HL-60 (cell line): ENCODE results near the gene KATNAL1.

ENCODE experiments used
- DNase-seq, 2 experiments: peaks; one replicate each; pipeline ENCODE4 v3.0.0-alpha.2; 2010 to 2020; ENCODE audit warnings: low read depth in 1 of 2, low spot score in 1 of 2
- H3K27ac ChIP-seq: fragments of 250-450 bp; sonication (Bioruptor Pico); replicated peaks from 2 replicates; pipeline ENCODE4 v1.5.1; 2020; ENCODE audit warnings: mild to moderate bottlenecking, moderate library complexity
- H3K27me3 ChIP-seq: fragments of 250-450 bp; sonication (Bioruptor Pico); 2 replicates; pipeline ENCODE4 v1.5.1; 2021; ENCODE audit warnings: mild to moderate bottlenecking, moderate library complexity; ENCODE audit not compliant: insufficient read depth, poor library complexity, severe bottlenecking
- H3K4me3 ChIP-seq: replicated peaks from 2 replicates; pipeline ENCODE4 v1.5.1; 2011; ENCODE audit warnings: mild to moderate bottlenecking, control low read depth, low read length; ENCODE audit not compliant: insufficient read depth
- GABPA ChIP-seq: IDR thresholded peaks from 2 replicates; pipeline ENCODE4 v1.6.1; 2012; ENCODE audit warnings: low read depth
- POLR2AphosphoS5 ChIP-seq: IDR thresholded peaks from 2 replicates; pipeline ENCODE4 v1.6.1; 2012; ENCODE audit warnings: low read depth
- SPI1 ChIP-seq: IDR thresholded peaks from 2 replicates; pipeline ENCODE4 v1.6.1; 2012; ENCODE audit warnings: low read depth, mild to moderate bottlenecking, borderline replicate concordance
- TF ChIP-seq, protein P1 (sequence below): IDR thresholded peaks from 2 replicates; pipeline ENCODE4 v1.6.1; 2012; ENCODE audit warnings: low read depth; ENCODE audit not compliant: insufficient replicate concordance
- TF ChIP-seq, protein P2 (sequence below): IDR thresholded peaks from one replicate; pipeline ENCODE4 v1.5.1; 2011; ENCODE audit warnings: low read length, control low read depth, inconsistent platforms; ENCODE audit not compliant: insufficient read depth

The KATNAL1 gene

DNA sequence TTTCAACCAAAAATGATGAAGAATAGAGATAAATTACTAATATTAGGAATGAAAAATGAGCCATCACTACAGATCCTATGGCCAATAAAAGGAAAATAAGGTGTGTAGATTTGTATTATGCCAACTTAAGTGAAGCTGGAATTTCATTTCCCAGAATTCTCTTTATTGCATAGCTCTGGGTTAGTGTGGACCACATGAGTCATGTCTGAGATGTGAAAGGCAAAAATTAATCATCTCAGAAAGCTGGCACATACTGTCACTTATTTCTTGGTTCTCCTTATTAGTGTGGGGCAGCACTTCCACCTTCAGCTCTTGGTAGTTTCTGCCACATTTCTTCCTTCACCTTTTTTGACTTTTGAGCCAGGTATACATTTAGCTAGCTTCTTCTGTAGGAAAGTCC lies 82.6 kb downstream of the KATNAL1 start:
- H3K4me3 ChIP-seq, result no peak overlapping the region
- no peaks in the 10 kb centered on the region for H3K27me3 ChIP-seq
- no peak overlapping the region for H3K27ac ChIP-seq
- TF ChIP-seq POLR2AphosphoS5, result no peak
- TF ChIP-seq, protein P1, sequence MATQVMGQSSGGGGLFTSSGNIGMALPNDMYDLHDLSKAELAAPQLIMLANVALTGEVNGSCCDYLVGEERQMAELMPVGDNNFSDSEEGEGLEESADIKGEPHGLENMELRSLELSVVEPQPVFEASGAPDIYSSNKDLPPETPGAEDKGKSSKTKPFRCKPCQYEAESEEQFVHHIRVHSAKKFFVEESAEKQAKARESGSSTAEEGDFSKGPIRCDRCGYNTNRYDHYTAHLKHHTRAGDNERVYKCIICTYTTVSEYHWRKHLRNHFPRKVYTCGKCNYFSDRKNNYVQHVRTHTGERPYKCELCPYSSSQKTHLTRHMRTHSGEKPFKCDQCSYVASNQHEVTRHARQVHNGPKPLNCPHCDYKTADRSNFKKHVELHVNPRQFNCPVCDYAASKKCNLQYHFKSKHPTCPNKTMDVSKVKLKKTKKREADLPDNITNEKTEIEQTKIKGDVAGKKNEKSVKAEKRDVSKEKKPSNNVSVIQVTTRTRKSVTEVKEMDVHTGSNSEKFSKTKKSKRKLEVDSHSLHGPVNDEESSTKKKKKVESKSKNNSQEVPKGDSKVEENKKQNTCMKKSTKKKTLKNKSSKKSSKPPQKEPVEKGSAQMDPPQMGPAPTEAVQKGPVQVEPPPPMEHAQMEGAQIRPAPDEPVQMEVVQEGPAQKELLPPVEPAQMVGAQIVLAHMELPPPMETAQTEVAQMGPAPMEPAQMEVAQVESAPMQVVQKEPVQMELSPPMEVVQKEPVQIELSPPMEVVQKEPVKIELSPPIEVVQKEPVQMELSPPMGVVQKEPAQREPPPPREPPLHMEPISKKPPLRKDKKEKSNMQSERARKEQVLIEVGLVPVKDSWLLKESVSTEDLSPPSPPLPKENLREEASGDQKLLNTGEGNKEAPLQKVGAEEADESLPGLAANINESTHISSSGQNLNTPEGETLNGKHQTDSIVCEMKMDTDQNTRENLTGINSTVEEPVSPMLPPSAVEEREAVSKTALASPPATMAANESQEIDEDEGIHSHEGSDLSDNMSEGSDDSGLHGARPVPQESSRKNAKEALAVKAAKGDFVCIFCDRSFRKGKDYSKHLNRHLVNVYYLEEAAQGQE, result no peak
- no peak for TF ChIP-seq GABPA
- TF ChIP-seq, protein P2, sequence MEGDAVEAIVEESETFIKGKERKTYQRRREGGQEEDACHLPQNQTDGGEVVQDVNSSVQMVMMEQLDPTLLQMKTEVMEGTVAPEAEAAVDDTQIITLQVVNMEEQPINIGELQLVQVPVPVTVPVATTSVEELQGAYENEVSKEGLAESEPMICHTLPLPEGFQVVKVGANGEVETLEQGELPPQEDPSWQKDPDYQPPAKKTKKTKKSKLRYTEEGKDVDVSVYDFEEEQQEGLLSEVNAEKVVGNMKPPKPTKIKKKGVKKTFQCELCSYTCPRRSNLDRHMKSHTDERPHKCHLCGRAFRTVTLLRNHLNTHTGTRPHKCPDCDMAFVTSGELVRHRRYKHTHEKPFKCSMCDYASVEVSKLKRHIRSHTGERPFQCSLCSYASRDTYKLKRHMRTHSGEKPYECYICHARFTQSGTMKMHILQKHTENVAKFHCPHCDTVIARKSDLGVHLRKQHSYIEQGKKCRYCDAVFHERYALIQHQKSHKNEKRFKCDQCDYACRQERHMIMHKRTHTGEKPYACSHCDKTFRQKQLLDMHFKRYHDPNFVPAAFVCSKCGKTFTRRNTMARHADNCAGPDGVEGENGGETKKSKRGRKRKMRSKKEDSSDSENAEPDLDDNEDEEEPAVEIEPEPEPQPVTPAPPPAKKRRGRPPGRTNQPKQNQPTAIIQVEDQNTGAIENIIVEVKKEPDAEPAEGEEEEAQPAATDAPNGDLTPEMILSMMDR, result no peak
- TF ChIP-seq SPI1, result no peak
- no peak for DNase-seq

DNA sequence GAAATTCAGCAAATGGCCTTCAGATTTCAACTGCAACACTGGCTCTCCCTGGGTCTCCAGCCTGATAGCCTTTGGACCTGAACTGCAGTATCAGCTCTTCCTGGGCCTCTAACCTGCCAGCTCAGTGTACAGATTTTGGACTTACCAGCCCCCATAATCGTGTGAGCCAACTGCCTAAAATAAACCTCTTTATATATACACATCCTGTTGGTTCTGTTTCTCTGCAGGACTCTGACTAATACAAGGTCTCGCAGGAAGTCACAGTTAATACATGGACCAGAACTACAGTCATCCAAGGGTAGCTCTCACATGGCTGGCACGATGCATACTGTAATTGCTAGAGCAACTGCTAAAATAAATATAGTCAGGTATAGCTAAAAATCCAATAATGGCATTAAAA lies 85.1 kb downstream of the KATNAL1 start:
- no peak for TF ChIP-seq POLR2AphosphoS5
- TF ChIP-seq, protein P2, result no peak
- TF ChIP-seq SPI1, result no peak
- TF ChIP-seq, protein P1, result no peak
- no peak for TF ChIP-seq GABPA
- Histone ChIP-seq H3K4me3 (no peak overlapping the region), H3K27me3 (no peaks in the 10 kb centered on the region), H3K27ac (no peak overlapping the region)
- DNase-seq, result no peak

DNA sequence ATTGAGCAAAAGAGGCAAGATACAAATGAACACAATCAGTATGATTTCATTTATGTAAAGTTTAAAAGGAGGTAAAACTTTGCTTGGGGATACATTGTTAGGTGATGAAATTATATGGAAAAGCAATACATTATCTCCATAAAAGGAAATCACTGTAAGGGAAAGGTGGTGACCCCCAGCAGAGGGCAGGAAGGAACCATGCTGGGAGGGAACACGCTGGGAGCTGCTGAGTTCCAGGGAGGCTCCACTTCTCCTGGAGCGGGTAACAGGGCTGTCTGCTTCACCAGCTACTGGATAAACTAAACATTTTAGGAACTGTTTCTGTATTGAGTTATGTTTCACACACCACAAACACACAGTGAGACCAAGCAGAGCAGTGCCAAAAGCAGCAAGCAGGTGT lies 91.2 kb downstream of the KATNAL1 start:
- no peak for DNase-seq
- no peaks in the 10 kb centered on the region for H3K27me3 ChIP-seq
- TF ChIP-seq POLR2AphosphoS5 (no peak), SPI1 (no peak), GABPA (no peak)
- TF ChIP-seq, protein P1, result no peak
- TF ChIP-seq, protein P2, result no peak
- no peak overlapping the region for H3K27ac ChIP-seq
- no peak overlapping the region for H3K4me3 ChIP-seq
